ENCODE data around the gene FBH1.

- TF ChIP-seq, protein P1, sequence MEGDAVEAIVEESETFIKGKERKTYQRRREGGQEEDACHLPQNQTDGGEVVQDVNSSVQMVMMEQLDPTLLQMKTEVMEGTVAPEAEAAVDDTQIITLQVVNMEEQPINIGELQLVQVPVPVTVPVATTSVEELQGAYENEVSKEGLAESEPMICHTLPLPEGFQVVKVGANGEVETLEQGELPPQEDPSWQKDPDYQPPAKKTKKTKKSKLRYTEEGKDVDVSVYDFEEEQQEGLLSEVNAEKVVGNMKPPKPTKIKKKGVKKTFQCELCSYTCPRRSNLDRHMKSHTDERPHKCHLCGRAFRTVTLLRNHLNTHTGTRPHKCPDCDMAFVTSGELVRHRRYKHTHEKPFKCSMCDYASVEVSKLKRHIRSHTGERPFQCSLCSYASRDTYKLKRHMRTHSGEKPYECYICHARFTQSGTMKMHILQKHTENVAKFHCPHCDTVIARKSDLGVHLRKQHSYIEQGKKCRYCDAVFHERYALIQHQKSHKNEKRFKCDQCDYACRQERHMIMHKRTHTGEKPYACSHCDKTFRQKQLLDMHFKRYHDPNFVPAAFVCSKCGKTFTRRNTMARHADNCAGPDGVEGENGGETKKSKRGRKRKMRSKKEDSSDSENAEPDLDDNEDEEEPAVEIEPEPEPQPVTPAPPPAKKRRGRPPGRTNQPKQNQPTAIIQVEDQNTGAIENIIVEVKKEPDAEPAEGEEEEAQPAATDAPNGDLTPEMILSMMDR (conservative IDR thresholded peaks at IDR 0.05 in 1 of 2, IDR thresholded peaks at IDR 0.05 in 1 of 2; ENCODE audit: extremely low read depth in 1 of 2, insufficient read depth in 1 of 2, low read depth in 1 of 2, low read length in 2 of 2), result no peak
- no peak for TF ChIP-seq EZH2 (IDR thresholded peaks at IDR 0.05; ENCODE audit: borderline replicate concordance, low read length)
Observed at GRCh38 chr10:5973069-5973468, 83.0 kb downstream of the FBH1 start.
